KOPT-K1 (cell line): Measurements from ENCODE around the gene VTI1A.

Source experiments
- H3K27ac ChIP-seq: fragments of 200-600 bp; sonication (generic); 2 replicates; pipeline ENCODE4 v1.5.1; 2016; ENCODE audit warnings: antibody characterized with exemption, mild to moderate bottlenecking, low read depth, low read length; ENCODE audit not compliant: poor library complexity, severe bottlenecking
- H3K36me3 ChIP-seq: fragments of 200-600 bp; sonication (generic); 2 replicates; pipeline ENCODE4 v1.5.1; 2017; ENCODE audit warnings: antibody characterized with exemption, mild to moderate bottlenecking, low read length, moderate library complexity; ENCODE audit not compliant: insufficient read depth
- H3K9me3 ChIP-seq: fragments of 200-600 bp; sonication (generic); 2 replicates; pipeline ENCODE4 v1.5.1; 2017; ENCODE audit warnings: antibody characterized with exemption, low read length, mild to moderate bottlenecking; ENCODE audit not compliant: insufficient read depth, poor library complexity, severe bottlenecking

Gene VTI1A

DNA sequence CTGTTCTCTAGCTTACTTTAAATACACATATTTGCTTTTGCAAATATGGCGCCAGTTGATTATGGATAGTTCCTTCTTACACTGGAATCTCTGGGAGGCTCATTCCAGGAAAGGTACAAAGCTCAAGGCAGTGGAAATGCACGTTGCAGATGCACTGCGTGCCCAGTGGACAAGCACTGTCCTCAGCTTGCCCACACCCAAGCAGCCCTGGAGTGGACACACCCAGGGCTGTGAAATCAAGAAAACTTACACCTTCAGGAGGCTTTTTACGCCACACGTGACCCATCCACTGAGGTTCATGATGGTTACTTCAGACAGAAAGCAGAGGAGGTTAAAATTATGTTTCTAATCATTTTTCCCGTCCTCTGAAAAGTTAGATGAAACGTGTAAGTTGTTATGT lies 248.5 kb downstream of the VTI1A start:
- Histone ChIP-seq H3K9me3 (no peaks in the 10 kb centered on the region), H3K36me3 (no peaks in the 10 kb centered on the region), H3K27ac (no peak overlapping the region)

DNA sequence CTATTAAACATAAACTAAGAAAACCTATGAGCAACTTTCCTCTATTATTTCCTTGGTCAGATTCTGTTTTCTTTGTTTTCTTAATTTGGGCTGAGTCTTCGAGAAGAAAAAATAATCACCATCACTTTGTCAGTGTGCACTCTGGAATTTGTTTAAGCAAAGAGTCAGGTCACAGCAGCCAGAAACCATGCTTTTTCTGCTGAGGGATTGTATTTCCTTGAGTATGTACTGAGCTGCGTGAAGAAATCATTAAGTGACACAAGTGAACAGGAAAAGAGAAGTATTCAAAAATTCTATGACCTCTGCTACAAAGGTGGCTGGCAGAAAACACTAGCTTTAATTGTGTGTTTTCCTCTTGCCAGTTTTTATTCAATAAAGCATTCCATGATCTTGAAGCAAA lies 249.6 kb downstream of the VTI1A start:
- H3K9me3 ChIP-seq: no peaks in the 10 kb centered on the region
- H3K27ac ChIP-seq: no peak overlapping the region
- H3K36me3 ChIP-seq: no peaks in the 10 kb centered on the region

- Histone ChIP-seq H3K9me3 (no peaks in the 10 kb centered on the region), H3K36me3 (no peaks in the 10 kb centered on the region), H3K27ac (no peak overlapping the region)
Observed at GRCh38 chr10:112698133-112698817, 251.3 kb downstream of the VTI1A start.

- no peak overlapping the region for H3K27ac ChIP-seq
- no peaks in the 10 kb centered on the region for H3K9me3 ChIP-seq
- no peaks in the 10 kb centered on the region for H3K36me3 ChIP-seq
Observed at GRCh38 chr10:112698818-112699164, 251.8 kb downstream of the VTI1A start.

GRCh38 chr10:112700215-112700671 lies 253.2 kb downstream of the VTI1A start:
- Histone ChIP-seq H3K27ac (no peak overlapping the region), H3K36me3 (no peaks in the 10 kb centered on the region), H3K9me3 (no peaks in the 10 kb centered on the region)

DNA sequence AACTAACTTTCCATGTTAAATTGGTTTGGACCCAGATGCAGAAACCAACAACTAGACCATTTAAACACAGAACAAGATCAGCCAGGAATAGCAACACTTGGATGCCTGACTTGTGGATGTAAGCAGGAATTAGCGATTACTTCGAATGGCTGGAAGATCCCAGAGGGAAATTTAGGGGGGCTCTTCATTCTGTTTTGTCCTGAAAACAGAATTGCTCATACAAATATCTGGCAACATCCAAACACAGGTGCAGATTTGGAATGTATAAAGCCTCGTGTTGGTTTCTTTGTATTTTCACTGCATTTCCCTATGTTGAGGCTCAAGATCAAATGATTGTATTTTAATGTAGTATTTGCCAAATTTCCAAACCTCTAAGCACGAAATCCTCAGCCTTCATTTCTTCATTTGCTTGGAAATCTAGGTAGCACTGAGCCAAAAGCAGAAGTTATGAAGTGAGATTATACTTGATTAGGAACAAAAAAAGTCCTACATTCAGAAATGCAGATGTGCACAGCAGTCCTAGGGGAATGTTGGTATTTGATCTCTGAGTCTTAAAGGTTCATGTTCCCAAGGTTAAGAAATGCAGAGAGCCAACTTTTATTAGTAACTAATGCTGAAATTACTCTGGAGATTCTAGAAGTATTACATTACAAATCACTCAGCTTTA lies 254.3 kb downstream of the VTI1A start:
- Histone ChIP-seq H3K36me3 (no peaks in the 10 kb centered on the region), H3K9me3 (no peaks in the 10 kb centered on the region), H3K27ac (no peak overlapping the region)

GRCh38 chr10:112701878-112702255 lies 254.9 kb downstream of the VTI1A start:
- no peaks in the 10 kb centered on the region for H3K36me3 ChIP-seq
- H3K9me3 ChIP-seq: no peaks in the 10 kb centered on the region
- H3K27ac ChIP-seq: no peak overlapping the region

DNA sequence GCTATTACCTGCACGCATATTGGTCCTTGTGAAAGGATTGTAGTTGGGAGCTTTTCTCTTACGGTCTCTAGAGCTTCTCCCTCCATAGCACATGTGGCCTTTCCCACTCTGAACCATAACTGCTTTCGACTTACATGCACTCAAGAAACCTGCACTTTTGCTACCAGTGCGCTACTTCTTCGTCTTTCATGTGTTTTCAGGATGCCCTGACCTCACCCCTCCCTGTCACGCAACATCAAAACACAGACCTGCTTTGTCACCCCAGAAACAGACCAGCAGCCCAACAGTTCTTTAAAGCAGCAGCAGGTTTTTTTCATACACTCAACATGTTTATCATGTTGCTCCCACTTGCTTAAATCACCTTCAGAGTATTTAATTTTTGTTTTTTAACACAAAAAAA lies 259.6 kb downstream of the VTI1A start:
- no peak overlapping the region for H3K27ac ChIP-seq
- H3K36me3 ChIP-seq: no peaks in the 10 kb centered on the region
- no peaks in the 10 kb centered on the region for H3K9me3 ChIP-seq

GRCh38 chr10:112708461-112708860 lies 261.4 kb downstream of the VTI1A start:
- no peaks in the 10 kb centered on the region for H3K9me3 ChIP-seq
- H3K36me3 ChIP-seq: no peaks in the 10 kb centered on the region
- no peak overlapping the region for H3K27ac ChIP-seq

- Histone ChIP-seq H3K27ac (no peak overlapping the region), H3K9me3 (no peaks in the 10 kb centered on the region), H3K36me3 (no peaks in the 10 kb centered on the region)
Observed at GRCh38 chr10:112710528-112710927, 263.5 kb downstream of the VTI1A start.

GRCh38 chr10:112711366-112711765 lies 264.4 kb downstream of the VTI1A start:
- Histone ChIP-seq H3K9me3 (no peaks in the 10 kb centered on the region), H3K27ac (no peak overlapping the region), H3K36me3 (no peaks in the 10 kb centered on the region)

GRCh38 chr10:112712536-112712935 lies 265.5 kb downstream of the VTI1A start:
- Histone ChIP-seq H3K36me3 (no peaks in the 10 kb centered on the region), H3K27ac (no peak overlapping the region)

GRCh38 chr10:112713411-112713810 lies 266.4 kb downstream of the VTI1A start:
- no peaks in the 10 kb centered on the region for H3K36me3 ChIP-seq
- H3K27ac ChIP-seq: no peak overlapping the region
- H3K9me3 ChIP-seq: no peaks in the 10 kb centered on the region

More at GRCh38 chr10:112712536-112712935, 265.5 kb downstream of the VTI1A start:
- H3K9me3 ChIP-seq: no peaks in the 10 kb centered on the region

DNA sequence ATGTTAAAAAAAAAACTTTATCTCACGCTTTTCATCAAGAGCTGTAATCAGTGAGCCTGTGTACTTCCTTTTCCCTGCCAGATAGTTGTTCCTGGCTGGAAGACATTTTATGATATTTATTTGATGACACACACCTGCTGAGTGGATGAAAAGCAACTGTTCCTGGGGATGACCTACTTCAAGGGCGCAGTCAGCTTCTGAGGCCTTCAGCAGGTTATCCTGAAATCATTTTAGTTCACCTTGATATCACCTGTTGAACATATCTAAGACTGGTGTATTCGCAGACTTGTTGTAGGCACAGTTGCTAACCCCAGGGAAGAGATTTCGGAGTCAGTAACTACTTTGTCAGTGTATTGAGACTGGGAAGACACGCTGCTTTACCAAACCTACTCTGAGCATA lies 268.6 kb downstream of the VTI1A start:
- no peaks in the 10 kb centered on the region for H3K9me3 ChIP-seq
- no peak overlapping the region for H3K27ac ChIP-seq
- no peaks in the 10 kb centered on the region for H3K36me3 ChIP-seq

GRCh38 chr10:112716076-112716475 lies 269.1 kb downstream of the VTI1A start:
- no peak overlapping the region for H3K27ac ChIP-seq
- H3K36me3 ChIP-seq: no peaks in the 10 kb centered on the region
- no peaks in the 10 kb centered on the region for H3K9me3 ChIP-seq

GRCh38 chr10:112716924-112717413 lies 270.0 kb downstream of the VTI1A start:
- H3K9me3 ChIP-seq: no peaks in the 10 kb centered on the region
- no peak overlapping the region for H3K27ac ChIP-seq
- H3K36me3 ChIP-seq: no peaks in the 10 kb centered on the region
